ENCODE measurements around the gene CALR.

The CALR gene

DNA sequence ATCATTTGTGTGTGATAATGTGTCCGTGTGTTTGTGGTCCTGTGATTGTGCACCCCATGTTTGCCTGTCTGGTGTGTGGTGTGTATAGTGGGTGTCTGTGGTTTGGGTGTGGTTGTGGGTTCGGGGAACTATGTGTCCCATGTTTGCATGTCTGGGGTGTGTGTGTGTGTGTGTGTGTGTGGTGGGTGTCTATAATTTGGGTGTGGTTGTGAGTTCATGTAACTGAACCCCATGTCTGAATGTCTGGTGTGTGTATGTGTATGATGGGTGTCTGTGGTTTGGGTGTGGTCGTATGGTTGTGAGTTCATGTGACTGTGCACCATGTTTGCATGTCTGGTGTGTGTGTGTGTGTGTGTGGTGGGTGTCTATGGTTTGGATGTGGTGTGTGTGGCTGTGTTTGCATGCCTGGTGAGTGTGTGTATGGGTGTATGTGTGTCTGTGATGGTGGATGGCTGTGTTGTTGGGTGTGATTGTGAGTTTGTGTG is 45.8 kb downstream of the CALR start:
- no peak for DNase-seq

DNA sequence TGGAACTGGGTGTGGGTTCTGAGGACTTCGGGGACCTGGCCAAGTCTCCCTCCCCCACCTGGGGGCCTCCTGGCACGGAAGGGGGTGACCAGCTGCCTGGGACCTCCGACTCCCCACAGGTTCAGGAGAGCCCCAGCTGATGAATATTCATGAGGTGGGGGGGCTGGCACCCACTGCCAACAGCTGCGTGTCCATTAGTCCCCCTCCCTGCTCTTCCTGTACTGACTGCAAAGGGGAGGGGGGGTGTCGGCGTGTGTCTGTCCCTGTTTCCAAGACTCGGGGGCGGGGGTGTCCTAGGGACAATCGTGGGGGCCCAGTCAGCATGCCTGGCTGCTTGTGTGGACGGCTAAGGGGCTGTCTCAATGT is 46.3 kb downstream of the CALR start:
- DNase-seq, result no peak

DNA sequence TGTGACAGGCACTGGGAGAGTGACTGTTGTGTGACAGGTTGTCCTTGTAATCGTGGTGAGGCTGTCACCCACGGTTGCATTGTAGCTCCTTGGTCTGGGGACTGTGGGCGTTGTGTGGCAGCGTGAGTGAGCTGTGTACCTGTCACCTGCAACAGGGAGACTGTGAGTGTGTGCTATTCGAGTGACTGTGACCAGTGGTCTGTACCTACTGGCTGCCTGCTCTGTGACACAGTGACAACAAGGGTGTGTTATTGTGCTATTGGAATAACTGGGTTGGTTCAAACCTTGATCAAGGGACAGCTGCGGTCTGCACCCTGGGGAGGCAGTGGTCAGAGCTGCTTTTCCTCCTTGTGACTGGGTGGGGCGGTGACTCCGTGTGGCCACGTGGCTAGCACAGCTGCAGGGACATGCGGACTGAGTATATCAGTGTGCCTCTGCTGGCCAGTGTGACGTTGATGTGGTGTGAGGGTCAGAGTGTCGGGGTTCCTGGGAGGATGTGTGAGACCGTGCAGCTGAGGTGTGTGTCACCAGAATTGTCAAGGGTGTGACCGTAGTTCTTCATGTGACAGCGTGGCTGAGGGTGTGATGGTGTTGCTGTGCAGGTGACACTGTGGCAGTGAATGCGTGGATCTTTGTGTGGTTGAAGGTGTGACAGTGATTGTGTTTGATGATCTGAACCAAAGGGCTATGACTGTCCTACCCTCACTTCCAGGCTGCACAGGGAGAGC is 46.8 kb downstream of the CALR start:
- DNase-seq, result no peak

DNA sequence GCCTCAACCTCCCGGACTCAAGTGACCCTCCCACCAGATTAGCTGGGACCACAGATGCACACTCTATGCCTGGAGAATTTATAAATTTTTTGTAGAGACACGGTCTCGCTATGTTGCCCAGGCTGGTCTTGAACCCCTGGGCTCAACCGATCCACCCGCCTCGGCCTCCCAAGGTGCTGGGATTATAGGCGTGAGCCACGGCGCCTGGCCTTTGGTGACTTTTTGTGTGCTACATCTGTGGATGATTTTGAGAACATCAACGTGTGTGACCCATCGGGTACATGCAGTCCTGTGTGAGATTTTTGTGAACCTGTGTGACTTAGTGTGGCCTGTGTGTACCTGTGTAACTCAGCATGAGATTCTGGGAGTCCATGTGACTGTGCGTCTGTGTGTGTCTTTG is 48.3 kb downstream of the CALR start:
- DNase-seq, result no peak

DNA sequence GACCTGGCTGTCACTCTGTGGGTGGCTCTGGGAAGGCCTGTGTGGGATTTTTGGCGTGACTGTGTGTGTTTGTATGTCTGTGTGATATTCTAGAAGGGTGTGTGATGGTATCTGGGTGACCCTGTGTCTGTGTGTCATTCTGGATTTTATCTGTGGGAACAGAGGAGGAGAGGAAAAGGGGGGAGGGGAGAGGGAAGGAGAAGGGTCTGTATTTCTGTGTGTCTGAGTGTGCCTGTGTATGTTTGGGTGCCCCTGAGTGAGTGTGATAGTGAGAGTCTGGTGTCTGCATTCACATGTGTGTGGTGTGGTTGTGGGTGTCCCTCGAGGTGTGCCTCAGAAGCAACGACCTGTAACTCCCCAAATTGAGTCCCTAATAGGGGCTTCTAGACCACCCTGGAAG is 48.8 kb downstream of the CALR start:
- no peak for DNase-seq

DNA sequence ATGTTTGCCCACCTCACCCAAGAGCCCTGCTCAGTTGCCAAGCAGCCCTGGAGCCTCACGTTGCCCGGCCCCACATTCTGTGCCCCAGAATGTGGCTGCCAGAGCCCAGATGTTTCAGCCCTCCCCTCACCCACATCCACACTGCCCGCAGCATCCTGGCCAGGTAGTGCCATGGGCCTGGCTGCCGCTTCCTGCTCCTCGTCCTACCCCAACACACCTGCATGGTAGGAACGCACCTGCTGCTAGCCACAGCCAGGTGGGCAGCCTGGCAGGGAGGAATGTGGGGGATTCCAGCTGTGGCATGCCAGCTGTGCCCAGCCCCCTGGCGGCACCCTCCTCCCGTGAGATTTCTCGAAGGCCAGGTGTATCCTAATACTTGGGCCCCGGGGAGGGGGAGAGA is 49.4 kb downstream of the CALR start:
- DNase-seq, result no peak

DNA sequence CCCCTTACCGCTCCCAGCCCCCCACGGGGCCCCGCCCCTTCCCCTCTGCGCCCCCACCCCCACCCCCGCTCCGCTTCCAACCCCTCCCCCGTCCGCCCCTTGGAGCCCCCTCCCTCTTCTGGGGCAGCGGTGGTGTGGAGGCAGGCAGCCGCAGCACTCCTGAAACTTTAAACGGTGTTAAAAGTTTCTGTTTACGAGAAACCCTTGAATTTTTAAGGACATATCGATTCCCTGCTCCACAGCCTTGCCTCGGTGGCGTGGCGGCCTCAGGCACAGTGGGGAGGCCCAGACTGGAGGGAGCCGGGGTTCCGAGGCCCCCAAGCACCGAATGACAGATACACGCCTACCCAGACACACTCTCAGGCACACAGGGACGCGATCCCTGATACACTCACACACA is 52.0 kb downstream of the CALR start:
- DNase-seq, result no peak

DNA sequence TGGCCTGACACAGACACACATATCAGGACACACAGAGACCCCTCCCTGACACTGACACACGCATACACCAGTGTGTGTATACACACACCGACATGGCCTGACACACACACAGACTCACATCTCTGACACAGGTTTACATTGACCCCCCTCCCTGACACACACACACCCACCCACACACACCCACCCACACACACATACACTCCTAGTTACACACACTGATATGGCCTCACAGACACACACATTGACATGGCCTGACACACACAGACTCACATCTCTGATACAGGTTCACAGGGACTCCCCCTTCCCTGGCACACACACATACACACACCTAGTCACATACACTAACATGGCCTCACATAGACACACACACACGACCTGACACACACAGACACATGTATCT is 52.4 kb downstream of the CALR start:
- no peak for DNase-seq

DNA sequence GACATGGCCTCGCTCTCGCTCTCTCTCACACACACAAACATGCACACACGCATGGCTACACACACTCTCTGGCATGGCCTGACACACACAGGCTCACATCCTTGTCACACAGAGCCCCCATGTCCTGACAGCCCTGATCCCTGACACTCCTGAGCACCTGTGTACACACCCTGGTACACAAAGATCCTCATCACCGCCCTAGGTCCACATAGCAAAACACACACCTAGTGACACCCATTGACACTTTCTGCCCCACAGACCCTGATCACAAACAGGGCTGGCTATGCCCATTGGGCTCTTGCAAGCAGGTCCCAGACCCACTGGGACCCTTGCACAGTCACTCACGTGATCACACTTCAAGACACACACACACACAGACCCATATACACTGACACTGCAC is 52.9 kb downstream of the CALR start:
- no peak for DNase-seq

DNA sequence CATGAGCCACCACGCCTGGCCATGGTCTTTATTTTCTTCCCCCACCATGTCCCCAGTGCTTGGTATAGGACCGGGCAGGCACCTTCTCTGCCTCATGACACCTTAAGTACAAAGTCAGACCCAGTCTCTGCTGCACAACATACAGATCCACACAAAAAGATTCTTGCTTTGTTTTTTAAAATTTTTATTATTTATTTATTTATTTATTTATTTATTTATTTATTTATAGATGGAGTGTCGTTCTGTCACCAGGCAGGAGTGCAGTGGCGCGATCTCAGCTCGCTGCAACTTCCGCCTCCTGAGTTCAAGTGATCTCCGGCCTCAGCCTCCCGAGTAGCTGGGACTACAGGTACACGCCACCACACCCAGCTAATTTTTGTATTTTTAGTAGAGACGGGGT is 54.3 kb downstream of the CALR start:
- DNase-seq, result no peak

DNA sequence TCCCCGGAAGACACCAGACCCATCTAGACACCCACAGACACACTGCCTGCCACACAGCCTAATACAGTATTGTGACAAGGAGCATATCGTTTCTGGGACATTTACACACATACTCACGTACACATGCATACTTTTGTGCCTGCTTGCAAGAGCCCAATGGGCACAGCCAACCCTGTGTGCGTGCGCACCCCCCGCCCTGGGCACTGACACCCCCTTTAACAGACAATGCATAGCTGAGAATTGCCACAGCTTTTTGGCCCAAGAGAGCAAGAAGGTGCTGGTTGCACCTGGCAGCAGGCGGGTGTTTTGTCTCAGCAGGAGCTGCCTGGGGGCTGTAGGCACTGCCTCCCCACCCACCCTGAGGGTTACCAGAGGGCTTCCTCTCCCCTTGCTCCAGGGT is 55.2 kb downstream of the CALR start:
- DNase-seq, result no peak
